ENCODE measurements around the gene PGR.

Gene PGR

DNA sequence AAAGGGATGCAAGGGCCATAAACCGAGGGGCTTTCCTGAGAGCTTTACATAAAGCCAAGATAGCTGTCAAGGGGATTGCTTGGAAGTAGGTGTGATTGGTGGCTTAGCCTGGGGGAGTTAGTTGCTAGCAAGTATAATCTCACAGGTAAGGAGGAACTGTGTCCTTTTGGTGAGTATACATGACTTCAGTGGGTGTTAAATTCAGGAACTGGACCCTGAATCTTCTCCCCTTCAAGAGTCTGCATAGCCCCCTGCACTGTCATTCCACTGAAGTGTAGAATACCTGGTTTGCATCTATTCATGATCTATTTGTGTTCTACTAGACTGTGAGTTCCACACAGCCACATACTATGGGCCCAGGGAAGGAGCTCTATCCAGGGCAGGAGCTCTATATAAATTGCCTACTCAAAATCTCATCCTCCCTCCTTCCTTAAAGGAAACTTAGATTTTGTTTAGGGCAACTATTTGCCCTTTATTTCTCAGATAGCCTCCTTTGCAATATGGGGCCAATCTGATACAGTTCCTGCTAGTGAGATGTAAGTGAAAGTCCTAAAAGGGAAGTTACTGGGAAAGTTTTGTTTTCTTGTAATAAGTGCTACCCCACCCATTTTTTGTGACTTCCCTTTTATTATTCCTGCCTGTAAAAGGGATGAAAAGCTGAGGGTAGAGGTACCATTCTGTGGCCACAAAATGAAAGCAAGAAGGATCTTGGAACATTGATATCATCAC is 120.5 kb downstream of the PGR start:
- no peak for DNase-seq

DNA sequence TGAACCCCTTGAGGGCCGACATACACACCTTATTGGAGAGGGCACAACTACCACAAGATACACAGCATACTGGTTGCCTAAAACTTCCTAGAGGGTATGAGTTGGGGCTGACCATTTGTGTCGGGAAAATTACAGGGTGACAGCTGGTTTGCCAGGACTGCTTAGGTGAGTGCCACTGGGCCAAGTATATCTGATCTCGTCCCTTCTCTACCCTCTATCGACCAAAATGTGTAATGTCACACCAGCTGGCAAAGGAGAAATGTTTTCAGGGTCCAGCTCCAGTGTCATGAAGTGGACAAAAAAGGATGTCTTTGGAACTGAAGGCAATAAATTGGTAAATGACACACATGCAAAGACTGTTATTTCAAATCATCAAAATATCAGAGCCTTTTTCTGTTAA is 126.1 kb downstream of the PGR start:
- DNase-seq, result no peak

DNA sequence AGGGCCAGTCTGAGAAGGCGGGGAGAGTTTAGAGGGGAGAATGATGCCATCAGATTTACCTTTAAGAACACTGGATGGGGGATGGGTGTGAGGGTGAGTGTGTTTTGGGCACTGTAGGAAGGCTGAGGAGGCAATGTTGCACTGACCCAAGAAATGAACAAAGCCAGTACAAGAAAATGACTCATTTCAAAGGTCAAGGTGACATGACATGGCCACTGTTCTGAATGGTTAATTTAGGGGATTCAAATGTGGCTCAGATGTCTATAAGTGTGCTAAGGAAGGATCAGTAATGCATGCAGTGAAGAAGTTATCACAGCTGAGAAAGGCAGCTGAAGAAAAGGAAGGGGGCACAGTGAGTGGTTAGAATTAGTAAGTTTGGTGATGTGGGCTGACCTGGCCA is 129.9 kb downstream of the PGR start:
- DNase-seq, result no peak

DNA sequence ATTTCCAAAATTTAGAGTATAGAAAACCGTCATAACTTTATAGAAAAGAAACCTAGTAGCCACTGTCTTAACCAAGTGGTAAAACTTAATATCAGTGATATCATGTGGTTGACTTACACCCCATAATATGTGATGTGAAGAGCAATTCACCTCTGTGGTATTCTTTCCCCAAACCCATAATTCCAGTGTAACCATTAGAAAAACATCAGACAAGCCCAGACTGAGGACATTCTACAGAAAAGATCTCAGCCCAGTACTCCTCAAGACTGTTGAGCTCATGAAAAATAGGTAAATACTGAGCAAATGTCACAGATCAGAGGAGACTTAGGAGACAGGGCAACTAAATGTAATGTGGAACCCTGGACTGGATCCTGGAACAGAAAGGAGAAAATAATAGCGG is 134.6 kb downstream of the PGR start:
- no peak for DNase-seq

DNA sequence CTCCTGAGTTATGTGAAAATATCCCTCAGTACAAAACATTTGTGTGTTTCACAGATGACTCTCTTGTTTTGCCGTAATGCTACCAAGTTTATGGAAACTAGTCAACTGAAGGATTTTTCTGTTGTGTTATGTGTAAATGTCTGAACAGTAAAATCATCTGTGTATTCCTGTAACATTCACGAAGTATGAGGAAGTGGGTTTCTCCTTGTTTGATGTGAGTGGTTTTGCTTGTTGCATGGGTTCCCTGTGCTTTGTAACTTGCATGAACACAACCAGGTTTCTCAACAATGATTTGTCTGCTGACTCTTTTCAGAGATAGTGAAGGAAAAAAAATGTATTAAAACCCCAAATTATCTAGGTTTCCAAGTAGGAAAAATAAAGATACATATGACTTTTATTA is 138.1 kb downstream of the PGR start:
- no peak for DNase-seq

DNA sequence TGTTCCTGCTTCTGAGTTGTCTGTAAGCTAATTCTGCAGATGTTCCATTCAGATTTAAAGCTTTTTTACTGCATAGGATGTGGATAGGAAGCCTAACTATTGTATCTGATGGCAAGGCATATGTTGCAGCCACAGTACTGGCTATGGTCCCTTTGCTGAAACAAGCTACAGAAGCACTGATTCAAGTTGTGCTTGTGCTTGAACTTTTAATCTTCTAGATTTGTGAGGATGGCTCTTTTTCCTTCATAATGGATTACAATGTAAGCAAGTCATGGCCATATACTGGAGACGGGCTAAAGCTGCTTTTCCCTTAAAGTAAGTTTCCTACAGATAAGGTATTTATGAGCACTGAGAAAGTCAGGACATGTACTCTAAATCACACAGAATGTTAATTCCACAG is 138.7 kb downstream of the PGR start:
- no peak for DNase-seq

DNA sequence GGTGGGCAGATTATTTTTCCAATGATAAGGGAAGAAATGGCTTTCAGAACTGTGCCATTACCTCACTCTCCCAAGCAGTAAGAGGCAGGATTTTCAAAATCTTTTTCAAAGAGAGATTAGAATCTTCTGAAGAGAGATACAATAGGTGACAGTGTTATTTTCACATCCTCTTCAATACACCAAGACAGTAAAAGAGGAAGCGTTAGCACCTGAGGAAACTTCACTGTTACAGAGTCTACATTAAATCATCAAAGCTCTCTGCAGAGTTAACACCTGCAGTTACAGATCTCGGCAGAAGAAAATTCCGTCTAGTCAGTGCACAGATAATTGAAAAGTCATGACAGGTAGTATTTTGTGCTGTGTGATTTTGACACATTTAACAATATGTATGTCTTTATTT is 144.9 kb downstream of the PGR start:
- no peak for DNase-seq

DNA sequence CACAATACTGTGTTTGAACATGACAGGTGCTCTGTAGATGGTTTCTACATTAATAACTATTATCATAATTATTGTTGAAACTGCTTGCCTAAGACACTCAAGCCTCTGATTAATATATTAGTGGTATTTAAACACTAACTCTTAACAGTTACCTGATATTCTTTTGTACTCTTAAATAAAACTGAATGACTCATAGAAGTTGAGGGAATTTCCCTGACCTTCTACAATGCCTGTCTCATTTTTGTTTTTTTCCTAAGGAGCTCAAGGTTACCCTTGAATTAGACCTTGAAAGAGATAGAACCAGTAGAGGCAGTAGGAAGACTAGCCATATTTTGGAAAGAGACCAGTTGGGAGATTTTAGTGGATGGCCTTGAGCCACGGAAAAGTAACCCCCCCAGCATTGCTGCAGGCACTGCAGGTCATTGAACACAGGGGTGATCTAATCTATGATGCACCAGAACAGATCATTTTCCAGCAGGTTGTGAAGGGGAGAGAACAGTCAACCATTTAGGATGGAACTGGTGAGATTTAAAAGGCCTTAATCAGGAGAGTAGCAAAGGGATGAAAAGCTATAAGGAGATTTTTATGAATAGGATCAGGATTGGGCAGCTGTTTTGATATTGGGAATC is 148.3 kb downstream of the PGR start:
- no peak for DNase-seq

DNA sequence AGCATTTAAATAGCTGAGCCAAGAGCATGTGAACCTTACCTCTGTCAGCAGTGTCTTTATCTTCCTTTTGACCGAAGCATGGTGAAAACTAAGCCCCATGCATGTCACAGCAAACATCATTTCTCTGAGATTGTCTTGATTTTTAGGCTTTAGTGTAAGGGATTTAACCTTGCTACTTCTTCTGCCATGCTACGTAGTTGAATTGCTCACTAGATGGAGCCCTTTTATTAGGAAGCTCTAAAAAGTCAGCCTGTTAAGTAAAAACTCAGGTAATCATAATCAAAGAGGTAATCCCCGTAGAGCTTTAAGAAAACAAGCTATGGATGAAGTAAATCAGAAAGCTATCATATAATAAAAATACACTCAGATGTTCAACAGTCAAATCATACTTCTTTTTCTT is 149.5 kb downstream of the PGR start:
- DNase-seq, result no peak

All from hippocampal formation (tissue), 2 donors.